SK-N-SH (cell line): ENCODE data around the gene NRDE2. TPM values are rescaled to one million over a fixed set of nuclear protein-coding genes. Genes with fewer than 3 reads are reported as not detected.

Experiments
- CTCF ChIA-PET: fragments of 300-600, 350-600 bp; formaldehyde crosslinking; extraction: SDS; loops from one replicate; lab custom pipeline; 2021; lab: Yijun Ruan, JAX
- POLR2A ChIA-PET: fragments of 350-600 bp; sonication (Branson Sonifier 250); formaldehyde crosslinking; extraction: SDS; loops from one replicate; lab custom pipeline; 2020; ENCODE audit warnings: antibody characterized with exemption, inconsistent platforms; lab: Yijun Ruan, JAX
- DNase-seq: peaks from one replicate; pipeline ENCODE4 v3.0.0; 2012
- H2AFZ ChIP-seq: fragments of 200-600 bp; sonication (generic); 2 replicates; pipeline ENCODE4 v1.8.1; 2016; ENCODE audit warnings: antibody characterized with exemption, mild to moderate bottlenecking, low read depth
- H3F3A ChIP-seq: fragments of 200-600 bp; sonication (generic); replicated peaks from 2 replicates; pipeline ENCODE3; 2016; ENCODE audit warnings: antibody characterized with exemption, mild to moderate bottlenecking; ENCODE audit not compliant: insufficient read depth
- H3K27ac ChIP-seq, 2 experiments: fragments of 200-500 bp in 1 of 2; fragments of 200-600 bp in 1 of 2; sonication (Bioruptor generic) in 1 of 2; sonication (generic), shearing (Covaris generic) in 1 of 2; 2 replicates each; pipeline versions ENCODE4 v1.5.1 to v1.6.1; 2014 to 2016; ENCODE audit warnings: low read depth in 2 of 2, inconsistent platforms in 1 of 2, low read length in 1 of 2, mild to moderate bottlenecking in 1 of 2, mixed read lengths in 1 of 2
- H3K27me3 ChIP-seq: fragments of 200-600 bp; sonication (generic), shearing (Covaris generic); 2 replicates; pipeline ENCODE4 v1.6.1; 2016; ENCODE audit warnings: mixed run types; ENCODE audit not compliant: insufficient read depth
- H3K36me3 ChIP-seq, 2 experiments: fragments of 200-500 bp in 1 of 2; fragments of 200-600 bp in 1 of 2; sonication (Bioruptor generic) in 1 of 2; sonication (generic) in 1 of 2; replicated peaks in 1 of 2; 2 replicates each; pipeline versions ENCODE3 to v1.5.1; 2014 to 2016; ENCODE audit warnings: low read length in 1 of 2, mild to moderate bottlenecking in 1 of 2; ENCODE audit not compliant: insufficient read depth in 2 of 2, control insufficient read depth in 1 of 2
- H3K4me1 ChIP-seq, 2 experiments: fragments of 200-500 bp in 1 of 2; fragments of 200-600 bp in 1 of 2; sonication (Bioruptor generic) in 1 of 2; sonication (generic), shearing (Covaris generic) in 1 of 2; 2 replicates each; pipeline versions ENCODE4 v1.5.1 to v1.6.1; 2014 to 2016; ENCODE audit warnings: low read depth in 1 of 2, low read length in 1 of 2, mixed run types in 1 of 2; ENCODE audit not compliant: insufficient read depth in 2 of 2, control insufficient read depth in 1 of 2
- H3K4me2 ChIP-seq: fragments of 200-600 bp; sonication (generic), shearing (Covaris generic); 2 replicates; pipeline ENCODE4 v1.6.1; 2017; ENCODE audit warnings: mixed run types
- H3K4me3 ChIP-seq, 2 experiments: fragments of 200-500 bp in 1 of 2; fragments of 200-600 bp in 1 of 2; sonication (Bioruptor generic) in 1 of 2; sonication (generic), shearing (Covaris generic) in 1 of 2; 2 replicates each; pipeline versions ENCODE4 v1.5.1 to v1.8.1; 2014 to 2016; ENCODE audit warnings: low read depth in 2 of 2, inconsistent platforms in 1 of 2, low read length in 1 of 2, mild to moderate bottlenecking in 1 of 2, mixed read lengths in 1 of 2, moderate library complexity in 1 of 2
- H3K79me2 ChIP-seq: fragments of 200-600 bp; sonication (generic); 2 replicates; pipeline ENCODE4 v1.8.1; 2017; ENCODE audit warnings: mild to moderate bottlenecking; ENCODE audit not compliant: insufficient read depth
- H3K9ac ChIP-seq: fragments of 200-600 bp; sonication (generic); 2 replicates; pipeline ENCODE4 v1.6.1; 2017; ENCODE audit warnings: mixed run types
- H3K9me2 ChIP-seq: fragments of 200-600 bp; sonication (generic); 2 replicates; pipeline ENCODE4 v1.6.1; 2017; ENCODE audit warnings: mixed run types
- H3K9me3 ChIP-seq: fragments of 200-600 bp; sonication (generic); 2 replicates; pipeline ENCODE4 v1.6.1; 2017; ENCODE audit warnings: mixed run types, mild to moderate bottlenecking, moderate library complexity
- H4K20me1 ChIP-seq: fragments of 200-600 bp; sonication (generic); 2 replicates; pipeline ENCODE4 v1.6.1; 2017; ENCODE audit warnings: mild to moderate bottlenecking, mixed run types; ENCODE audit not compliant: insufficient read depth
- FOSL2 ChIP-seq: IDR thresholded peaks from 2 replicates; pipeline ENCODE4 v1.4.0; 2012; ENCODE audit warnings: low read depth, mild to moderate bottlenecking, moderate library complexity, borderline replicate concordance
- GABPA ChIP-seq: IDR thresholded peaks from 2 replicates; pipeline ENCODE4 v1.4.0; 2012; ENCODE audit warnings: low read depth, mild to moderate bottlenecking
- PBX3 ChIP-seq: IDR thresholded peaks from 2 replicates; pipeline ENCODE4; 2012
- RAD21 ChIP-seq: IDR thresholded peaks from 2 replicates; pipeline ENCODE4 v1.6.1; 2012; ENCODE audit warnings: mild to moderate bottlenecking, low read length
- SIN3A ChIP-seq: IDR thresholded peaks from 2 replicates; pipeline ENCODE4 v1.6.1; 2012; ENCODE audit warnings: low read depth, mild to moderate bottlenecking, low read length, moderate library complexity, borderline replicate concordance
- TAF1 ChIP-seq: IDR thresholded peaks from 2 replicates; pipeline ENCODE4 v1.6.1; 2012; ENCODE audit warnings: low read depth, mild to moderate bottlenecking, low read length, moderate library complexity, borderline replicate concordance
- TEAD4 ChIP-seq: IDR thresholded peaks from 2 replicates; pipeline ENCODE4 v1.4.0; 2012; ENCODE audit warnings: mild to moderate bottlenecking, borderline replicate concordance; ENCODE audit not compliant: insufficient read depth
- USF1 ChIP-seq: IDR thresholded peaks from 2 replicates; pipeline ENCODE4 v1.4.0; 2012; ENCODE audit warnings: low read depth, borderline replicate concordance
- WGBS: methylation state at CpG from one replicate; pipeline ENCODE4 v1.1.6; 2017; ENCODE audit warnings: low lambda C conversion rate; 5-methylcytosine and 5-hydroxymethylcytosine counted together
- polyA plus RNA-seq, 3 experiments: library from polyadenylated mRNA; depleted of rRNA; stranded (reverse); fragments of >200 nt; gene quantifications; 2 replicates each; pipeline ENCODE4 v1.2.3, GENCODE V29; 2012

Gene NRDE2
- polyA plus RNA-seq, 1 of the 3 experiments (the other 2 are of a cell fraction) = 11.3 TPM

GRCh38 chr14:90301668-90302090, 30.1 kb downstream of the NRDE2 start (continued):
- TF ChIP-seq TEAD4 = no peak

- Histone ChIP-seq H3K27me3 (no peaks in the 10 kb centered on the region), H3K27ac (peak overlapping the region in 1 of 2 experiments; percentile 2; a peak in 2 of 4 replicates), H3K4me2 (no peak overlapping the region), H3K79me2 (no peaks in the 10 kb centered on the region), H3K9me2 (no peaks in the 10 kb centered on the region), H3K36me3 (peaks cover 23 to 59% of the 10 kb centered on the region in 2 experiments), H3K4me3 (no peak overlapping the region), H2AFZ (no peak overlapping the region), H3K4me1 (no peaks in the 10 kb centered on the region; a peak in 1 of 4 replicates), H4K20me1 (0 out of 2 replicates have a peak, but pooled peaks cover 3% of the 10 kb centered on the region), H3K9me3 (no peaks in the 10 kb centered on the region), H3K9ac (no peak overlapping the region), H3F3A (peaks cover 12% of the 10 kb centered on the region)
- CTCF ChIA-PET = interaction anchor here (0.6 to 4.1 kb wide), 33 partner anchors 10 to 872 kb away, joined by 3 to 50 read pairs (median 4); no protein-coding TSS in a partner anchor
- POLR2A ChIA-PET = interaction anchor here (1.8 kb wide), 1 partner anchor 95 kb away, joined by 9 read pairs; the partner anchor contains the start of gene CALM1
- 86% methylated on average over 6 of the region's 6 CpGs for WGBS
- TF ChIP-seq SIN3A (no peak), FOSL2 (no peak), TAF1 (no peak), PBX3 (no peak), RAD21 (no peak)
- DNase-seq = no peak
Observed at GRCh38 chr14:90301122-90301521, 30.6 kb downstream of the NRDE2 start.

DNA sequence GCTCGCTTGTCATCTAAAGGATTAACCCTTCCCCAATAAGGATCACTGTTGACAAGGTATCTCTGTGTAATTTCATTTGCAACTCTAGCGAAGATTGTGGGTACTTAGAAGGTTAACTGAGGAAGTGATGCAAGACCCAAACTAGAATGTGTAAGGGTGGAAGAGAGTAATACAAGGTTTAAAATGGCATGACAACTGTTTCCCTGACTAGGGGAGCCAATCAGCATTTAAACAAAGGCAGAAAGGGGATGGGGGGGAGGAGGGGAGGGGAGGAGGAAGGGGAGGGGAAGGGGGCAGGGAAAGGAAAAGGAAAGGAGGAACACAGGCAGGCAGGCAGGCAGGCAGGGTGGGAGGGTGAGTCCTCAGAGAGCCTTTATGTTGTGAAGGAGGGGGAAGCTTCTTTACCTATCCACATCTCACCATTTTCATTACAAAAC, 31.1 kb downstream of the NRDE2 start:
- POLR2A ChIA-PET = interaction anchor here (1.8 kb wide), 1 partner anchor 96 kb away, joined by 9 read pairs; the partner anchor contains the start of gene CALM1
- CTCF ChIA-PET = interaction anchor here (1.1 to 4.1 kb wide), 8 partner anchors 14 to 872 kb away, joined by 3 to 50 read pairs (median 6); no protein-coding TSS in a partner anchor
- Histone ChIP-seq H3K4me3 (no peak overlapping the region), H3K27me3 (no peaks in the 10 kb centered on the region), H3K4me2 (no peak overlapping the region), H3K9me2 (no peaks in the 10 kb centered on the region), H3K9ac (no peak overlapping the region), H3K27ac (no peak overlapping the region), H3K36me3 (peaks cover 24 to 59% of the 10 kb centered on the region in 2 experiments), H3K4me1 (no peaks in the 10 kb centered on the region; a peak in 1 of 4 replicates), H3K9me3 (no peaks in the 10 kb centered on the region), H4K20me1 (0 out of 2 replicates have a peak, but pooled peaks cover 3% of the 10 kb centered on the region), H2AFZ (no peak overlapping the region), H3K79me2 (no peaks in the 10 kb centered on the region)
- no peak for DNase-seq
- WGBS = 94% methylated on average over 2 of the region's 2 CpGs
- TF ChIP-seq GABPA (no peak), USF1 (no peak), RAD21 (no peak)
- TF ChIP-seq, all 33 proteins: peak for 0
- peaks cover 12% of the 10 kb centered on the region for H3F3A ChIP-seq
